ENCODE data around the gene BAZ2A.

DNA sequence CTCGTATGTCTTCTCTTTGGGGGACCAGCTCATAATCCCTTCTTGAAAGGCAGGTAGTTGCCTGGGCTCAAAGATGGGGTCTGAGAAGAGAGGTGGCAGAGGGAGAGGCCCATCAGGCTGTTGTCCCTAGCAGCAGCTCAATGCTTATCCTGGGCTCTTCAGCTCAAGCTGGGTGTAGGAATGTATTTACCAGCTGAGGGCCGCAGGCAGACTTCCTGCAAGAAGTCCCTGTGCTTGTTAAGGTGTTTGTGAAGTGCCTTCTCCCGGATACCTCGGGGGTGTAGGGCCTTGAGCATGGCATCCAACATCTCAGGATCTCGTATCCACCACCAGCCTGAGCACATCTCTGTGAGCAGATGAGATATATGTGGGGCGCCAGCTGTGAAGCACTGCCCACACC, 29.4 kb downstream of the BAZ2A start:
- TF ChIP-seq POLR2A (IDR thresholded peaks at IDR 0.05; ENCODE audit: low read length) (no peak), GATA1 (IDR thresholded peaks at IDR 0.05; ENCODE audit: low read depth, low read length) (no peak)
